GM21619 (cell line): Measurements from ENCODE around the gene SLC39A3.
A peak's percentile ranks its signal among the peaks of the same experiment; 100 is the strongest.

Source experiments
- ATAC-seq: cut with Tn5 transposase; IDR thresholded peaks from one replicate; pipeline ENCODE4 v1.9.1; 2021; ENCODE audit not compliant: unreplicated experiment

Gene SLC39A3, protein sequence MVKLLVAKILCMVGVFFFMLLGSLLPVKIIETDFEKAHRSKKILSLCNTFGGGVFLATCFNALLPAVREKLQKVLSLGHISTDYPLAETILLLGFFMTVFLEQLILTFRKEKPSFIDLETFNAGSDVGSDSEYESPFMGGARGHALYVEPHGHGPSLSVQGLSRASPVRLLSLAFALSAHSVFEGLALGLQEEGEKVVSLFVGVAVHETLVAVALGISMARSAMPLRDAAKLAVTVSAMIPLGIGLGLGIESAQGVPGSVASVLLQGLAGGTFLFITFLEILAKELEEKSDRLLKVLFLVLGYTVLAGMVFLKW

DNA sequence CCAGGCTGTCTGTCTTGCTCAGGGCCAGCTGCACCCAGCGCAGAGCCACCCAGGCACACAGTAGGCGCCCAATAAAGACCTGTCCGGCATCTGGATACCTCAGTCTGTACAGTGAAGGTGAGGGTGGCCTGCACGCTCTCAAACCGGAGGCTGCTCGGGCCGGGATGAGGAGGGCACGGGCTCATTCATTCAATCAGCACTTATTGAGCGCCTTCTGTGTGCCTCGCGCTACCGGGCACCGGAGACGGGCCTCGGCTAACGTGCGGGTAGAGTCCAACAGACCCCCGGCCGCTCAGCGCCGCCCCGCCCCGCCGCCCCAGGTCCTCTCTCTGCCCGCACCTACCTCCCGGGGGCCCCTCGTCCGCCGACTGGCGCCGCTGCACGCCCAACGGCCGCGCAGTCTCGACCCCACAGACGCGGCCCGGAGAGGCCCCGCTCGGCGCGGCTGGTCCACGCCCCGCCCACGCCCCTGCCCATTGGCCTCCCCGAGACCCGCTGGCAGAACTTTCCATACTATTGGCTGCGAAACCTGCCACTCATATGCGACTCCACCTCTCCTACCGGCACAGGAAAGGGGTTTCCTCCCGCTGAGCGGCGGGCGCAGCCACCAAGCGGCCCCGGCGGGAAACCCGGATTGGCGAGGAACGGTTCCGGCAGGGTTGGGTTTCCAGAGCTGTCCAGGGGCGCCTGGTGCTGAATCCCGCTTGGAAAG is at the start of gene SLC39A3:
Gene SLC39A3, minus strand, starts transcription at position 416 of the 712 bp plus-strand sequence. CDS start 2,760 bp downstream, outside the sequence.
- peak; percentile 94 for ATAC-seq

DNA sequence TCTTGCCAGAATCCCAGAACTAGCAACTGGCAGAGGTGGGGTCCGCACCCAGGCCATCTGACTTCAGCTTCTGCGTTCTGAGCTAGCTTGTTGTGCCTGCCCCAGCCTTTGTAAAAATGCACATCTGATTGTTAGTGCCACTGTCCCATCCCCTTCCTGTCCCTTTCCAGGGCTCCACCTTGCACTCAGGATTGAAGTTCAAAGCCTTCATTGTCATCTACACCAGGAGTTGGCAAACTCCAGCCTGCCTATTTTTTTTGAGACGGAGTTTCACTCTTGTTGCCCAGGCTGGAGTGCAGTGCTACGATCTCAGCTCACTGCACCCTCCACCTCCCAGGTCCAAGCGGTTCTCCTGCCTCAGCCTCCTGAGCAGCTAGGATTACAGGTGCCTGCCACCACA is 48.4 kb upstream of the SLC39A3 start:
- no peak for ATAC-seq

GRCh38 chr19:2787115-2787514 is 47.3 kb upstream of the SLC39A3 start:
- no peak for ATAC-seq

DNA sequence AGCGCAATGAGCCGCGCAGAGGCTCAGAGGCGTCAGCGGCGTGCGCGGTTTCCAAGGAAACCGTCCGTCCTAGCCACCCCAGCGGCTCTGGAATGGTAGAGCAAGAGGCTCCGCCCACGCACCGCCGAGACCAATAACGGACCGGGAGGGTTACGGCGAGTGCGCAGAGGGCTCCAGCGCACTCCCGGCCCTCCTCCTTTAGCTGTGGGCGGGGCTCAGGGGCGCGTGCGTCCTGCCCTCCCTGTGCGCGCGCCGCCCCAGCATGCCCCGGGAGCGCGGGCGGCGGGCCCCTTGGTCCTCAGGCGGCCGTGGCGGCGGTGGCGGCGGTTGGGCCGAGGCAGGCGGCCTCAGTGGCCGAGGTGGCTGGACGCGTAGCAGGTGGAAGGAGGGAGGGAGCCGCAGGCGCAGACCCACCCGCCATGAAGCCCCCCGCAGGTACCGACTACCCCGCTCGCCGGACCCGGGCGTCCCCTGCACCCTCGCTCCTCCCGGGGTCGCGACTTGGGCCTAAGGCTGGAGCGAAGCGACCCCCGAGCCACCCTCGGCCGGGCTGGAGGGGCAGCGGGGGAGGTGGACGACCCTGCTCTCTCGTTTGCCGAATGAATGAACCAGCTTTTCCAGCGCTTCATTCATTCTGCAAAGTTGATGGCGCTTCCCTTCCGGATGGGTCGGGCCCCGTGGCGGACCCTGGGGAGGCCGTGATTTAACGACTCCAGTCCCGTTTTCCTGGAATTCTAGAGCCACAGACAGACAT is 45.6 kb upstream of the SLC39A3 start, which contains the start of gene THOP1:
Gene THOP1, plus strand, starts transcription at position 260 of the 754 bp plus-strand sequence. Its CDS starts 160 bp downstream, at position 420.
- ATAC-seq = peak; percentile 50

- no peak for ATAC-seq
These were observed 43.9 kb upstream of the SLC39A3 start for GRCh38 chr19:2783781-2784145.

DNA sequence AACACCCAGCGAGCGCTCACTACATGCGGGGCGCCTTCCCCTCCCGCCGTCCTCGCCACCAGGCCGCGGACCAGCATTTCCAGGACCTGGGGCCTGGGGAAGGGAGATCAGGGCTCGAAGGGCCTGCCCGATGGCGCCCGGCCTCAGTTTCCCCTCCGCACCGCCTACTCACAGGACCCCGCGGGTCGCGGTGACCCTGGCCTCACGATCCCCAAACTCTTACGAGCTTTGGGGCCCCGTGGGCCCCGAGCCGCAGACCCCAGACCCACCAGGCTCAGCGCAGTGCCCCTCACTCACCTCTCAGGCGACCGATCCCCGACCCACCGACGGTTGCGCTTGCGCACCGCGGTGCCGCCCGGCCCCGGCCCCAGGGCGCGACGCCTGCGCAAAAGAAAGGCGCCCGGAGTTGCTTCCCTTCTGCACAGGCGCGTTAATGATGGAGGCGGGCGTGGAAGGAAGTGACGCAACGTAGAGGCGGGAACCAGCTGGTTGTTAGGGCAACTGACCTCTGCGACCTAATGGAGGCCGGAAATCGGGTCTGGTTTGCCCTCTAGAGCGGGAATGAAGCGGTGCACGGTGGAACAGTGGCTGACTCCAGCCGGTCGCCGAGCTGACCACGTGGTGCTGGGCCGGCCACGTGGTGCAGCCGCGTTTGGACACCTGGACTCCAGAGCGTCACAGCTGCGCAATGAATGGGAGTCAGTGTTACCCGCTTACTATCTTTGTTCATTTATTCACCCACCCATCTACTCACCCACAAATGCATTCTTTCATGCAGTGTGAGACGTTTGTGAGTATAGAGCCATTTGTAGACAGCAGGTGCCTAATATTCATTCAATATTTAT is 43.3 kb upstream of the SLC39A3 start, which contains the start of gene SGTA:
Gene SGTA, minus strand, starts transcription at position 338 of the 845 bp plus-strand sequence. CDS start 14,205 bp downstream, outside the sequence.
- peak; percentile 69 for ATAC-seq

GRCh38 chr19:2782329-2782935 is 42.6 kb upstream of the SLC39A3 start:
- no peak for ATAC-seq

DNA sequence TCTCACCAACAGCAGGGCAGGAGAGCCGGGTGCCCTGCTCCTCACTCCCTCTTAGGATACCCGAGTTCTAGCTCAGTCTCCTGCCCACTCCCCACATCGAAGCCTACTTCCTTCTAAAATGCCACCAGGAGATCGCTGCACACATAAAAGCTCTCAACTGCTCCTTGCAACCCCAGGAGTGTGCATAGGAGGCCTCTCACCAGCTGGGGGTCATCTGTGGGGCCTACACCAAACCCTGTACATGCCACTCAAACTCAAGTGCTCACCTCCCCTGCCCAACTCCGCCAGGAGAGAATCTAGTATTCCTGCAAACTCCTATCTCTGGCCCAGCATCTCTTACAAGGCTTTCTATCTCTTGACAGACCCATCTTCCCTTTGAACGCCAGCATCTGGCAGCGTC is 40.5 kb upstream of the SLC39A3 start:
- no peak for ATAC-seq

DNA sequence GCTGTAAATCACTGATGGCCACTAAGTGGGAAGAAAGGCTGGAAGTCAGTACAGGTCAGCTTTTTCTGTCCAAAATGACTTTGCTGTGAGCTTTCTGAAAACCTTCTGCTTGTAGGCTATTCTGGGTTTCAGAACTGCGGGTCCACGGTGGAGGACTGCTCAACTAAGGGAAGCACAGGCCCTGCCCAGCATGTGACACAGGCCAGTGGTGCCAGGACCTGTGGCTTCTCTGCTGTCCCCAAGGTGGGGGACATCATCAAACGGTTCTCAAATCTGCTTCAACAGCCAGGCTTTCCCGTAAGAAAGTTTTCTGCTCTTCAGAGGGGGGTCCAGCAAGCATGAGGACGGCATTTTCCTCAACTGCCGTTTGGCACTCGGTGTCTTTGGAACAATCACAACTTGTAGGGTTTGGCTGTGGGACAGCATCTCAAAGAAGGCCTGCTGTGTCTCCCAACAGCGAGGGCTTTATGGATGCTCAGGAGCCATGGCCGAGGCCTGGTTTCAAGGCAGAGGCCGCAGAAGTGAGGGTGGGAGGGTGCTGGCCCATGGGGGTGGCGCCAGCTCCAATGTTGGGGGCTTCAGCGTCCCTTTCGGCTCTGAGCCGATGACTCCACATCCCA is 39.4 kb upstream of the SLC39A3 start:
- ATAC-seq = no peak

DNA sequence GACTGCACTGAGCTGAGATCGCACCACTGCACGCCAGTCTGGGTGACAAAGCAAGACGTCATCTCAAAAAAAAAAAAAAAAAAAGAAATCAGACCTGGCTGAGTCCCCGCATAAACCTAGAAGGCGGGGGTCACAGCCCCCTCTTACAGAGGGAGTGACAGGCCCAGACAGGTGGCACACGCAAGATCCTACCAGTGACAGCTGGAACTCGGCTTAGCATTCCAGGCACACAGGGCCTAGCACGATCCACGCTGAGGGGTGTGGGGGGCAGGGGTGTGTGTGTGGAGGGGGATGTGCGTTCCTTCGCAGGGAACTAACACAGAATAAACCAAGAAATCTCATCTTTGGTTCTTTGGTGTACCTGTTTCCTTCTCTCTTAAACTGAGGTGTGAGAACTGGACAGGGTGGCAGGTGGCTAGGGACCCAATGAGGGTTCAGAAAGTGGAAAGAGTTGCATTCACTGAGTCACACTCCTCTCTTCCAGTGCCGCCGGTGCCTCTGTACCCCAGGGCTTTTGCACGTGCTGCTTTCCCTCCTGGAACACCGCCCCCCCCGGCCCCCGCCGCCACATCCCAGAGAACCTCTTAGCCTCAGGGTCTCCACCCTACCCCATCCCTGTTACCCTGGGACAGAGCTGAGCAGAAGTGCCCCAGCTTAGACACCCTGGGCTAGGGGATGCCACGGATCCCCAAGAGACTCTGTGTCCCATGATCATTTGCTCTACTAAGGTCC is 38.3 kb upstream of the SLC39A3 start:
- ATAC-seq = no peak

GRCh38 chr19:2775556-2776430 is 36.0 kb upstream of the SLC39A3 start:
- ATAC-seq = no peak

- ATAC-seq = no peak
These were observed 35.2 kb upstream of the SLC39A3 start for GRCh38 chr19:2774953-2775555.

GRCh38 chr19:2774083-2774679 is 34.4 kb upstream of the SLC39A3 start:
- no peak for ATAC-seq

GRCh38 chr19:2771786-2772674 is 32.2 kb upstream of the SLC39A3 start:
- ATAC-seq = no peak

GRCh38 chr19:2770055-2771013 is 30.5 kb upstream of the SLC39A3 start:
- no peak for ATAC-seq
